Middle frontal gyrus (tissue), 1 donor: ENCODE measurements around the gene GNAZ.
"Not testable (repeated sequence)": the region's sequence is repeated elsewhere in the genome, so short reads cannot be mapped to it uniquely, and the experiment has no call there.

Source experiments
- DNase-seq: peaks from one replicate; pipeline ENCODE4 v3.0.0-alpha.2; 2015; ENCODE audit warnings: low spot score; ENCODE audit errors: extremely low spot score

GNAZ gene

DNA sequence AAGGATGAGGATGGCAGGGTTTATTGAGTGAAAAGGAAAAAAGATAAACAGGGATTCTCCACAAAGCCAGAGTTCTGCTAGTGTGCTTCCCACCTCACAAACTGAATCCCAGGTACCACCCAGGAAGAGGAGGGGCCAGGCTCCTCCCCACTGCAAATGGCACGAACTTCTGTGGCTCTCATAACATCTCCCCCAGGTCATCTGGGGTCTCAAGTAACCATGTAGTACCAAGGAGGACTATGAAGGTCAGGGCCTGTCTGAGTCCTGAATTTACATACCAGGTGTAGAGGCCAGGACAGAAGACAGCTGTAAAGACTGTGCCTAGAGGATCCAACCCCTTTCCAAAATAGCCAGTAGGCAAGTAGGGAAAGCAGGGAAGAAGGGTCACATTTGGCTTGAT is 25.7 kb upstream of the GNAZ start:
- no peak for DNase-seq

GRCh38 chr22:23045461-23045860 is 24.9 kb upstream of the GNAZ start:
- no peak for DNase-seq

- no peak for DNase-seq
Observed at GRCh38 chr22:23047265-23047664, 23.1 kb upstream of the GNAZ start.

GRCh38 chr22:23047742-23048141 is 22.6 kb upstream of the GNAZ start:
- DNase-seq = no peak

DNA sequence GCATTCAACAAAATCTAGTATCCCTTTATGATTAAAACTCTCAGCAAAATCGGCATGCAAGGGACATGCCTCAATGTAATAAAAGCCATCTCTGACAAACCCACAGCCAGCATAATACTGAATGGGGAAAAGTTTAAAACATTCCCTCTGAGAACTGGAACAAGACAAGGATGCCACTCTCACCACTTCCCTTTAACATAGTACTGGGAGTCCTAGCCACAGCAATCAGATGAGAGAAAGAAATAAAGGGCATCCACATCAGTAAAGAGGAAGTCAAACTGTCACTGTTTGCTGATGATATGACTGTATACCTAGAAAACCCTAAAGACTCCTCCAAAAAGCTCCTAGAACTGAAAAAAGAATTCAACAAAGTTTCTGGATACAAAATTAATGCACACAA is 19.8 kb upstream of the GNAZ start:
- DNase-seq = not testable (repeated sequence)

GRCh38 chr22:23053051-23053707 is 17.1 kb upstream of the GNAZ start:
- DNase-seq = no peak

GRCh38 chr22:23053912-23054530 is 16.3 kb upstream of the GNAZ start:
- no peak for DNase-seq

GRCh38 chr22:23054531-23055257 is 15.6 kb upstream of the GNAZ start:
- DNase-seq = no peak

DNA sequence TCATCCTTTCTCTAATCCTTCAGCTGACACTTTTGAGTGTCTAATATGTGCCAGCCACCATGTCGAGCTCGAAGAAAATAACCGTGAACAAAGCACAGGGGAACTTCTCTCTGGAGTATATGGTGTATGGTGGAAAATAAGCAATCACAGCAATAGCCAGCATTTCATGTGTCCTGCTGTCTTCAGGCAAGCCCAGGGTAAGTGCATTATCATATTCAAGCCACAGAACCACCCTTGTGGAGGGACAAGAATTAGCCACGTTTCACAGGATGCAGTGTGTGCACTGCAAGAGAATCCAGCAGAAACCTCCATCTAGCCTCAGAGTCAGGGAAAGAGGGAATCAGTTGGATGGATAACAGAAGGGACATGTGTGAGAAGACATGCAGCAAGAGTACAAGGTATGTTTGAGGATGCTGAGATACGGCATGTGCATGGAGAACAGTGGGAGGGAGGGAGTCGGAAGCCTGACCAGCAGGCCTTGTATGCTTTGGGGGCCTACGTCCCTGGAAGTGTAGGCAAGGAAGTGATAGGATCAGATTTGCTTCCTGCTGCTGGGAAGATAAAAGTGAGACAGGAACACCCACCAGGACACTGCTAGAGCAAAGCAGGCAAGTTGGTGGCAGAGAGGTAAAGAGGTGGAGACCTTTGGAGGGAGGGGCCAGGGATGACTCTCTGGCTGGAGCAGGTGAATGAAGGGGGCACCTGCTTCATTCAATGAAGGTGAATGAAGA is 14.7 kb upstream of the GNAZ start:
- no peak for DNase-seq

- no peak for DNase-seq
Observed at GRCh38 chr22:23057331-23057730, 13.0 kb upstream of the GNAZ start.

GRCh38 chr22:23058063-23058462 is 12.3 kb upstream of the GNAZ start:
- no peak for DNase-seq

DNA sequence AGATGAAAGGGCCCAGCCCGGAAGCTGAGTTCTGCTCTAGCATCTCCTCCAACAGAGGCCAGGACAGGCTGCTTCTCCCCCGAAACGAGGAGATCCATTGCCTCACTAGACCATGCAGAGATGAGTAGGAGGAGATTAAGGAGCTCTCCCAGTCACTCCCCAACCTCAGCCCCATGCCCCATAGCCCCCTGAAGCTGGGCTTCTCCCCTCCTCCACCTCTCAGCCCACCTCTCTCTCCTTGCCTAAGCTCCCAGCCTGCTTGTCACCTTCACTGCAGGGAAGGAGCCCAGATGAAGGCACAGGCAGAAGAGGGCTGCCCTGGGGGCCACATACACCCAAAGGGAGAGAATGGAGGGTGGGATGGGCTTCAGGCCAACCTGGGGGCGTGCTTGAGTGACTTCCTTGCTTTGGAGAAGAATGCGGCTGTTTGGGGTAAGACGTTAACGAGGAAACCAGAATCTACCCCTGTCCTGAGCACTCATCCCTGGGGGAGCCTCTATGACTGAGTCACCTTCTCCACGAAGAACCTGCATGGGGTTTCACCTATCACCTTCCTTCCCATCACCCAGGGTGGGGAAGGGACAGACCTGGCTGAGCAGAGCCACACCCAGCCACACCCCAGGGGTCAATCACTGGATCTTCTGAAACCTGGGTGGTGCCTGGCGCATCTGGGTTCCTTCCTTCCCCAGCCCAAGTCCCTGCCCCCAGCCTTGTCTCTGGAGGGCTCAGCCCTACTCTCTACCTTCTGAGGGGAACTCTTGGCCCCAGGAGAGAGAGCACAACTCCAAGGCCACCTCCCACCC is 11.6 kb upstream of the GNAZ start:
- no peak for DNase-seq

- no peak for DNase-seq
Observed at GRCh38 chr22:23059284-23059948, 10.9 kb upstream of the GNAZ start.

DNA sequence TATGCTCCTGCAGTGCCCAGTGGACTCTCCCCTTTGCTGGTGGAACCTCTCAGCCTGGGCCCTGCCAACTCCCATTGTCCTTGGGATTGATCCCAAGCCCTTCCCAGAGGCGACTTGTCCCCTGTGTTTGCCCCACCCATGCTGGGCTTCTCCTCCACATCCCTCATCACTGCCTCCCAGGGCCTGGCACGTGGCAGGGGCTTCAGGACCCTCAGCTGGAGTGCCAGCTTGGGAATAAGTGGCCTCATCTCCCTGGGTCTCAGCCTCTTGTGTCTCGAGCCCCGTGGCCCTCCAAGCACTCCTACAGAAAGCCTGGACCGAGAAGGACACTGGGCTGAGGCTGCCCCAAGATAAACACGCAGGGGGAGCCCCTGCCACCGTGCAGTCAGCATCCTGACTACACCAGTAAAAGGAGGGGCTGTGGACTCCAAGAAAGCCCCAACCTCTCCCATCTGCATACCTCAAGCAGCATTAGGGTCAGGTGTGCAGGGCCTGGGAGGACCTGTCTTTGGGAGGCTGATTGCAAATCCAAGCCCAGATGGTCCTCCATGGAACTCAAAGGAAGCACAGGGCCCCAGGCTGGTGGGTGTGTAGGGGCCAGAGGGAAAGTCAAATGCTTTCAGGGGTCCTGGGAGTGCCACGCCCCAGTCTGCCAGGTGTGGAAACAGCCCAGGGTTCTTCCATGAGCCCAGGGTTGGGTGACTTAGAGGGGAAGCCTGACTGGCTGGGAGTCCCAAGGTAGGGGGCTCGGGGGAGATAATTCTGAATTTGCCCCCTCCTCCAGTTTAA is 9.5 kb upstream of the GNAZ start:
- no peak for DNase-seq

GRCh38 chr22:23061471-23062280 is 8.6 kb upstream of the GNAZ start:
- no peak for DNase-seq

DNA sequence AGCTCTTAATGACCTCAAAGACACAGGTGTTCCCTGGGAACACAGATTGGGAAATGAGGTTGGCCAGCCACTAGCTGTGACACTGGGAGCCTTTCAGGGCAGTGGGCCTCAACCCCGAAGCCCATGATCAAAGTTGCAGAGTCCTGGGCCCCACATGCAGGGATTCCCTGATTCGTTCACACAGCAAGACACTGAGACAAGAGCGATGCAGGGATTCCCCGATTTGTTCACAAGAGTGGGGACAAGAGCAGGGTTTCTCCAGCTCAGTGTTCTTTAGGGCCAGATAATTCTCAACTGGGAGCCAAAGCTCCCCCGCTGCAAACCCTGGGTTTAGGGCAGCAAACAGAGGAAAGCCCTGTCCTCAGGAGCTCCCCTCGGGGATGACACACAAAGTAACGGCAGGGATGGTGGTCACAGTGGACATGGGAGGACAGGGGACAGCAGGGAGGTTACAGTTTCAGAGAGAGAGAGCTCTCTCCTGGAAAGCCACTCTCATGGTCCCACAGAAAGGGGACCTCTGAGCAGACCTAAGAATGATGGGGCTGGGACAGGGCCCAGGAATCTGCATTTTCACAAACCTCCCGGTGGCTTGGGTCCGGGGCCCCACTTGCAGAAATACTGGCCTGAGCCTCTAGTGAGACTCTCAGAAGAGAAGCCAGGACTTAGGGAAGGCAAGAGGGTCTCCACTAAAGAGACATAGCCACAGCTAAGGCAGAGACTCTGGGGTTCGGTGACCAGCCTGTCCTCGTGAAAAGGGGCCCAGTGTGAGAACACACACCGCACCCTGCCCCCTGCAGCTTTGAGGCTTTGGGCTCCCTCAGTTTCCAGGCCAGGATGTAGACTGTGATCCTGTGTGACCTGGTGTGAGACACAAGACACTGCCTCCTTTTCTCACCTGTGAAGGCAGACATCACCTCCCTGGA is 7.4 kb upstream of the GNAZ start:
- DNase-seq = no peak

GRCh38 chr22:23063539-23064380 is 6.6 kb upstream of the GNAZ start:
- DNase-seq = no peak
